WTC11 (cell line): ENCODE results near the gene GBA2. TPM values are rescaled to one million over a fixed set of nuclear protein-coding genes. Genes with fewer than 3 reads are reported as not detected.

Experiments
- ATAC-seq: fragments of 200-7000 bp; cut with Tn5 transposase; 2 replicates; pipeline ENCODE4 v1.10.0; 2021; ENCODE audit warnings: mild to moderate bottlenecking, moderate library complexity
- CTCF ChIA-PET: fragments of 300-600 bp; sonication (Branson Sonifier 250); formaldehyde crosslinking; loops from one replicate; lab custom pipeline; 2021; ENCODE audit warnings: antibody characterized with exemption; lab: Charles Lee
- POLR2A ChIA-PET: fragments of 350-600 bp; sonication (Branson Sonifier 250); formaldehyde crosslinking; loops from one replicate; lab custom pipeline; 2021; ENCODE audit warnings: antibody characterized with exemption; lab: Charles Lee
- DNase-seq: peaks from one replicate; pipeline ENCODE4 v3.0.0; 2021; ENCODE audit warnings: low spot score
- H3K27ac Mint-ChIP-seq: 2 replicates; pipeline ENCODE4 v1.8.0; 2021; ENCODE audit warnings: mixed read lengths
- H3K27me3 Mint-ChIP-seq: 2 replicates; pipeline ENCODE4 v1.8.0; 2021; ENCODE audit warnings: low read depth, mild to moderate bottlenecking, moderate library complexity, mixed read lengths
- H3K36me3 Mint-ChIP-seq: 2 replicates; pipeline ENCODE4 v1.8.0; 2021; ENCODE audit warnings: mixed read lengths
- H3K4me1 Mint-ChIP-seq: 2 replicates; pipeline ENCODE4 v1.8.0; 2022; ENCODE audit warnings: mixed read lengths
- H3K4me3 Mint-ChIP-seq: 2 replicates; pipeline ENCODE4 v1.8.0; 2021; ENCODE audit warnings: mild to moderate bottlenecking, moderate library complexity, mixed read lengths
- H3K9me3 Mint-ChIP-seq: 2 replicates; pipeline ENCODE4 v1.8.0; 2021; ENCODE audit warnings: mixed read lengths
- EMX1 ChIP-seq: fragments of 250-450 bp; sonication (Bioruptor Pico); IDR thresholded peaks from 2 replicates; pipeline ENCODE4 v1.8.0; 2021; ENCODE audit warnings: mild to moderate bottlenecking
- GTF2I ChIP-seq: fragments of 250-450 bp; sonication (Bioruptor Pico); conservative IDR thresholded peaks from 2 replicates; pipeline ENCODE4 v1.4.0; 2021; ENCODE audit warnings: mild to moderate bottlenecking
- JAZF1 ChIP-seq: fragments of 250-450 bp; sonication (Bioruptor Pico); IDR thresholded peaks from 2 replicates; pipeline ENCODE4 v1.9.0; 2021; ENCODE audit warnings: moderate library complexity, mild to moderate bottlenecking, inconsistent platforms
- KAT7 ChIP-seq: sonication (generic); formaldehyde crosslinking; IDR thresholded peaks from 2 replicates; pipeline ENCODE4 v1.8.1; 2023; ENCODE audit warnings: missing genetic modification reagents, mild to moderate bottlenecking, borderline replicate concordance
- MYBL2 ChIP-seq: sonication (generic); formaldehyde crosslinking; IDR thresholded peaks from 2 replicates; pipeline ENCODE4 v1.8.1; 2023; ENCODE audit warnings: mild to moderate bottlenecking, moderate library complexity, missing genetic modification reagents
- SP1 ChIP-seq: sonication (generic); formaldehyde crosslinking; conservative IDR thresholded peaks from 2 replicates; pipeline ENCODE4 v1.8.1; 2022; ENCODE audit warnings: missing genetic modification reagents
- ZBTB21 ChIP-seq: sonication (generic); formaldehyde crosslinking; IDR thresholded peaks from 2 replicates; pipeline ENCODE4 v1.8.1; 2023; ENCODE audit warnings: mild to moderate bottlenecking, missing genetic modification reagents, borderline replicate concordance
- ZNF396 ChIP-seq: fragments of 250-450 bp; sonication (Bioruptor Pico); IDR thresholded peaks from 2 replicates; pipeline ENCODE4 v1.8.0; 2021; ENCODE audit warnings: mild to moderate bottlenecking, moderate library complexity, borderline replicate concordance
- ZNF423 ChIP-seq: fragments of 250-450 bp; sonication (Bioruptor Pico); IDR thresholded peaks from 2 replicates; pipeline ENCODE4 v2.1.2; 2022; ENCODE audit warnings: mild to moderate bottlenecking, moderate library complexity
- total RNA-seq: library from RNA; stranded (reverse); gene quantifications from 3 replicates; pipeline ENCODE4 v1.2.3, GENCODE V29; 2021
- TF ChIP-seq, protein P1 (sequence below): sonication (generic); formaldehyde crosslinking; IDR thresholded peaks from 2 replicates; pipeline ENCODE4 v1.8.1; 2022; ENCODE audit warnings: low read depth, missing genetic modification reagents, borderline replicate concordance
- TF ChIP-seq, protein P2 (sequence below): fragments of 250-450 bp; sonication (Bioruptor Pico); IDR thresholded peaks from 2 replicates; pipeline ENCODE4 v1.9.0; 2021; ENCODE audit warnings: moderate library complexity, mild to moderate bottlenecking, inconsistent platforms, borderline replicate concordance
- TF ChIP-seq, protein P3 (sequence below): sonication (generic); formaldehyde crosslinking; IDR thresholded peaks from 2 replicates; pipeline ENCODE4 v1.8.1; 2023; ENCODE audit warnings: mild to moderate bottlenecking, missing genetic modification reagents
- TF ChIP-seq, protein P4 (sequence below): sonication (generic); formaldehyde crosslinking; IDR thresholded peaks from 2 replicates; pipeline ENCODE4 v1.8.1; 2022; ENCODE audit warnings: low read depth, mild to moderate bottlenecking, moderate library complexity, missing genetic modification reagents, borderline replicate concordance
- TF ChIP-seq, protein P5 (sequence below): sonication (generic); formaldehyde crosslinking; IDR thresholded peaks from 2 replicates; pipeline ENCODE4 v1.8.0; 2023; ENCODE audit warnings: missing genetic modification reagents, mild to moderate bottlenecking, borderline replicate concordance
- TF ChIP-seq, protein P6 (sequence below): sonication (generic); formaldehyde crosslinking; IDR thresholded peaks from 2 replicates; pipeline ENCODE4 v1.8.1; 2023; ENCODE audit warnings: mild to moderate bottlenecking, moderate library complexity, missing genetic modification reagents
- TF ChIP-seq, protein P7 (sequence below): sonication (generic); formaldehyde crosslinking; IDR thresholded peaks from 2 replicates; pipeline ENCODE4 v1.8.0; 2023; ENCODE audit warnings: missing genetic modification reagents

GBA2 gene
- total RNA-seq, 1 experiment from 2014 or later = 104 TPM

DNA sequence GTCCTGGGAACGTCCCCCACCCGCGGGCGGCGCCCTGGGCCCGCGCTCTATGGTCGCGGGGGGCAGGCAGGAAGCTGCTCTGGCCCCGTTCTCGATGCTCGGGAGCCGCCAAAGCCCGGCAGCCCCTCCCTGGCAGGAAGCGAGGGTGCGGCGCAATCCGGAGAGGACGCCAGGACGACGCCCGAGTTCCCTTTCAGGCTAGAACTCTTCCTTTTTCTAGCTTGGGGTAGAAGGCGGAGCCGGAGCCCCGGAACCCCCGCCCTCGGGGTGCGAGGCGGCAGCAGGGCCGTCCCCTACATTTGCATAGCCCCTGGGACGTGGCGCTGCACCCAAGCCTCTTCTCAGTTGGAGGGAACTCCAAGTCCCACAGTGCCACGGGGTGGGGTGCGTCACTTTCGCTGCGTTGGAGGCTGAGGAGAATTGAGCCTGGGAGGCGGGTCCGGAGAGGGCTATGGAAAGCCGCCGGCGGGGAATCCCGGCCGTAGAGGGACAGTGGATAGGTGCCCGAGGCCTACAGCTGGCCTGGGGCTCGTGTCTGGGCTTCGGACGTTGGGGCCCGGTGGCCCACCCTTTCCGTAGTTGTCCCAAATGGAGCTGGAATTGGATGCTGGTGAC lies 16.7 kb downstream of the GBA2 start, which contains the start of the genes CREB3 and TLN1 (continued):
- TF ChIP-seq, protein P1, sequence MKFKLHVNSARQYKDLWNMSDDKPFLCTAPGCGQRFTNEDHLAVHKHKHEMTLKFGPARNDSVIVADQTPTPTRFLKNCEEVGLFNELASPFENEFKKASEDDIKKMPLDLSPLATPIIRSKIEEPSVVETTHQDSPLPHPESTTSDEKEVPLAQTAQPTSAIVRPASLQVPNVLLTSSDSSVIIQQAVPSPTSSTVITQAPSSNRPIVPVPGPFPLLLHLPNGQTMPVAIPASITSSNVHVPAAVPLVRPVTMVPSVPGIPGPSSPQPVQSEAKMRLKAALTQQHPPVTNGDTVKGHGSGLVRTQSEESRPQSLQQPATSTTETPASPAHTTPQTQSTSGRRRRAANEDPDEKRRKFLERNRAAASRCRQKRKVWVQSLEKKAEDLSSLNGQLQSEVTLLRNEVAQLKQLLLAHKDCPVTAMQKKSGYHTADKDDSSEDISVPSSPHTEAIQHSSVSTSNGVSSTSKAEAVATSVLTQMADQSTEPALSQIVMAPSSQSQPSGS (CRISPR knock-in tag) = no peak
- no peak for TF ChIP-seq KAT7 (CRISPR knock-in tag)
- TF ChIP-seq, all 79 proteins: peak for 16

DNA sequence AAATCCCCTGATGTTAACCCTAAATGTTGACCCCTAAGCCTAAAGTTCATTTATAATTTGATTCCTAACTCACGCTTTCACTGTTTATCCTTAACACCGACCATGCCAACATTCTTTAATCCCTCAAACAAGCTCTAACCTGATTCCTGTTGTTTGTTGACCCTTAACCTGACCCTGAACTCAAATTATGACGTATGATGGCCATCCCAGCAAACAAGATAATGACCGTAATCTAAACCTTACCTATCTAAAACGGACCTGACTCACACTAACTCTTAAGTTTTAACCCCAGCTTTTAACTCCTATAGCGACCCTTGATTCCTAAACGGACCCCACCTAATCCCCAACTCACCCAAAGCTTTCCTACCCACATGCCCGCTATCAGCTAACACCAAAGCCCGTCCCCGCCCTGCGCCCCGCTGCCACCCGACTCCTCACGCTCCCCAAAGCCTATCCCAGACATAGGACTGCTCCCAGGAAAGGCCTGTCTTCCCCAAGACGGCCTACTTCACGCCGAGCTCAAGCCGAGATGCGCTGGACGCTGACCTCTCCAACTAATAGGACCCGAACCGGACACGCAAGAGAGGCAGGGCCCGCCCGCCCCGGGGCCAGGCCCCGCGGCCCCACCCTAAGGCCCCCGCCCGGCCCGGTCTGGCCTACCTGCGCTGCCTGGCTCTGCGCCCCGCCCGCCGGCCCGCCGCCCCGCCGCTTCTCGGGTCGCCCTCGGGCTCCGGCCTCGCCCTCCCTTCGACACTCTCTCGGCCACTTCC lies 17.4 kb downstream of the GBA2 start:
- Mint-ChIP-seq H3K4me1 (peaks cover 14% of the 10 kb centered on the region), H3K27ac (peak overlapping the region; percentile 85), H3K4me3 (peak overlapping the region; percentile 90), H3K27me3 (no peaks in the 10 kb centered on the region), H3K36me3 (peaks cover 15% of the 10 kb centered on the region), H3K9me3 (no peaks in the 10 kb centered on the region)
- no peak for DNase-seq
- TF ChIP-seq, protein P2, sequence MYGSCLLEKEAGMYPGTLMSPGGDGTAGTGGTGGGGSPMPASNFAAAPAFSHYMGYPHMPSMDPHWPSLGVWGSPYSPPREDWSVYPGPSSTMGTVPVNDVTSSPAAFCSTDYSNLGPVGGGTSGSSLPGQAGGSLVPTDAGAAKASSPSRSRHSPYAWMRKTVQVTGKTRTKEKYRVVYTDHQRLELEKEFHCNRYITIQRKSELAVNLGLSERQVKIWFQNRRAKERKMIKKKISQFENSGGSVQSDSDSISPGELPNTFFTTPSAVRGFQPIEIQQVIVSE (CRISPR knock-in tag) = no peak
- TF ChIP-seq, protein P3, sequence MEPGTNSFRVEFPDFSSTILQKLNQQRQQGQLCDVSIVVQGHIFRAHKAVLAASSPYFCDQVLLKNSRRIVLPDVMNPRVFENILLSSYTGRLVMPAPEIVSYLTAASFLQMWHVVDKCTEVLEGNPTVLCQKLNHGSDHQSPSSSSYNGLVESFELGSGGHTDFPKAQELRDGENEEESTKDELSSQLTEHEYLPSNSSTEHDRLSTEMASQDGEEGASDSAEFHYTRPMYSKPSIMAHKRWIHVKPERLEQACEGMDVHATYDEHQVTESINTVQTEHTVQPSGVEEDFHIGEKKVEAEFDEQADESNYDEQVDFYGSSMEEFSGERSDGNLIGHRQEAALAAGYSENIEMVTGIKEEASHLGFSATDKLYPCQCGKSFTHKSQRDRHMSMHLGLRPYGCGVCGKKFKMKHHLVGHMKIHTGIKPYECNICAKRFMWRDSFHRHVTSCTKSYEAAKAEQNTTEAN = no peak
- TF ChIP-seq GTF2I = no peak
- TF ChIP-seq EMX1 (CRISPR knock-in tag) = no peak
- TF ChIP-seq, protein P4, sequence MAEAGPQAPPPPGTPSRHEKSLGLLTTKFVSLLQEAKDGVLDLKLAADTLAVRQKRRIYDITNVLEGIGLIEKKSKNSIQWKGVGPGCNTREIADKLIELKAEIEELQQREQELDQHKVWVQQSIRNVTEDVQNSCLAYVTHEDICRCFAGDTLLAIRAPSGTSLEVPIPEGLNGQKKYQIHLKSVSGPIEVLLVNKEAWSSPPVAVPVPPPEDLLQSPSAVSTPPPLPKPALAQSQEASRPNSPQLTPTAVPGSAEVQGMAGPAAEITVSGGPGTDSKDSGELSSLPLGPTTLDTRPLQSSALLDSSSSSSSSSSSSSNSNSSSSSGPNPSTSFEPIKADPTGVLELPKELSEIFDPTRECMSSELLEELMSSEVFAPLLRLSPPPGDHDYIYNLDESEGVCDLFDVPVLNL (CRISPR knock-in tag) = no peak
- POLR2A ChIA-PET = interaction anchor here (0.6 to 2.6 kb wide), 17 partner anchors 9 to 663 kb away, joined by 3 to 13 read pairs (median 4); partner anchors contain the start of genes ARHGEF39, GBA2, RGP1 and TPM2
- CTCF ChIA-PET = interaction anchor here (0.8 to 8.3 kb wide), 22 partner anchors 14 to 832 kb away, joined by 3 to 103 read pairs (median 6); partner anchors contain the start of genes ARHGEF39, CCDC107, GBA2 and HINT2
- ATAC-seq = no peak

DNA sequence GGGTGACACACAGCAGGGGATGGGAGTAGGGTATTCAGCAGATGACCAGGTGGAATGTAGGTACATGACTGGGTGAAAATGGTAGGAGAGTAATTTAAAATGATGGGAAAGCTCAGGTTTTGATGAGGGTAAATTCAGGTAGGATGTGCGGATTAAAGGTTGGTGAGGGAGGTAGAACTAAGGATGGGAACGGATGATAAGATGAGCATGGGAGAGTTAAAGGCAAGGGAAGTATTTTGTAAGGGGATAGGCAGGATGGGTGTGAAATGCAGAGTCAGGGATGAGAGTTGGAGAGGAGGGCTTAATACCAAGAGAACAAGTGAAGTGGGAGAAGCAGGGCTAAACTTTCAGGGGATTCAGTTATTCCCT lies 18.6 kb downstream of the GBA2 start:
- no peak for DNase-seq
- ATAC-seq = no peak
- POLR2A ChIA-PET = interaction anchor here (0.5 to 2.2 kb wide), 5 partner anchors 10 to 148 kb away, joined by 3 to 11 read pairs (median 4); partner anchors contain the start of gene TPM2
- TF ChIP-seq, protein P5, sequence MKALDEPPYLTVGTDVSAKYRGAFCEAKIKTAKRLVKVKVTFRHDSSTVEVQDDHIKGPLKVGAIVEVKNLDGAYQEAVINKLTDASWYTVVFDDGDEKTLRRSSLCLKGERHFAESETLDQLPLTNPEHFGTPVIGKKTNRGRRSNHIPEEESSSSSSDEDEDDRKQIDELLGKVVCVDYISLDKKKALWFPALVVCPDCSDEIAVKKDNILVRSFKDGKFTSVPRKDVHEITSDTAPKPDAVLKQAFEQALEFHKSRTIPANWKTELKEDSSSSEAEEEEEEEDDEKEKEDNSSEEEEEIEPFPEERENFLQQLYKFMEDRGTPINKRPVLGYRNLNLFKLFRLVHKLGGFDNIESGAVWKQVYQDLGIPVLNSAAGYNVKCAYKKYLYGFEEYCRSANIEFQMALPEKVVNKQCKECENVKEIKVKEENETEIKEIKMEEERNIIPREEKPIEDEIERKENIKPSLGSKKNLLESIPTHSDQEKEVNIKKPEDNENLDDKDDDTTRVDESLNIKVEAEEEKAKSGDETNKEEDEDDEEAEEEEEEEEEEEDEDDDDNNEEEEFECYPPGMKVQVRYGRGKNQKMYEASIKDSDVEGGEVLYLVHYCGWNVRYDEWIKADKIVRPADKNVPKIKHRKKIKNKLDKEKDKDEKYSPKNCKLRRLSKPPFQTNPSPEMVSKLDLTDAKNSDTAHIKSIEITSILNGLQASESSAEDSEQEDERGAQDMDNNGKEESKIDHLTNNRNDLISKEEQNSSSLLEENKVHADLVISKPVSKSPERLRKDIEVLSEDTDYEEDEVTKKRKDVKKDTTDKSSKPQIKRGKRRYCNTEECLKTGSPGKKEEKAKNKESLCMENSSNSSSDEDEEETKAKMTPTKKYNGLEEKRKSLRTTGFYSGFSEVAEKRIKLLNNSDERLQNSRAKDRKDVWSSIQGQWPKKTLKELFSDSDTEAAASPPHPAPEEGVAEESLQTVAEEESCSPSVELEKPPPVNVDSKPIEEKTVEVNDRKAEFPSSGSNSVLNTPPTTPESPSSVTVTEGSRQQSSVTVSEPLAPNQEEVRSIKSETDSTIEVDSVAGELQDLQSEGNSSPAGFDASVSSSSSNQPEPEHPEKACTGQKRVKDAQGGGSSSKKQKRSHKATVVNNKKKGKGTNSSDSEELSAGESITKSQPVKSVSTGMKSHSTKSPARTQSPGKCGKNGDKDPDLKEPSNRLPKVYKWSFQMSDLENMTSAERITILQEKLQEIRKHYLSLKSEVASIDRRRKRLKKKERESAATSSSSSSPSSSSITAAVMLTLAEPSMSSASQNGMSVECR (CRISPR knock-in tag) = no peak
- TF ChIP-seq, protein P6, sequence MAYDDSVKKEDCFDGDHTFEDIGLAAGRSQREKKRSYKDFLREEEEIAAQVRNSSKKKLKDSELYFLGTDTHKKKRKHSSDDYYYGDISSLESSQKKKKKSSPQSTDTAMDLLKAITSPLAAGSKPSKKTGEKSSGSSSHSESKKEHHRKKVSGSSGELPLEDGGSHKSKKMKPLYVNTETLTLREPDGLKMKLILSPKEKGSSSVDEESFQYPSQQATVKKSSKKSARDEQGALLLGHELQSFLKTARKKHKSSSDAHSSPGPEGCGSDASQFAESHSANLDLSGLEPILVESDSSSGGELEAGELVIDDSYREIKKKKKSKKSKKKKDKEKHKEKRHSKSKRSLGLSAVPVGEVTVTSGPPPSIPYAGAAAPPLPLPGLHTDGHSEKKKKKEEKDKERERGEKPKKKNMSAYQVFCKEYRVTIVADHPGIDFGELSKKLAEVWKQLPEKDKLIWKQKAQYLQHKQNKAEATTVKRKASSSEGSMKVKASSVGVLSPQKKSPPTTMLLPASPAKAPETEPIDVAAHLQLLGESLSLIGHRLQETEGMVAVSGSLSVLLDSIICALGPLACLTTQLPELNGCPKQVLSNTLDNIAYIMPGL (CRISPR knock-in tag) = no peak
- no peak for TF ChIP-seq EMX1 (CRISPR knock-in tag)
- TF ChIP-seq ZNF423 (CRISPR knock-in tag) = no peak
- TF ChIP-seq, protein P3 = no peak
- TF ChIP-seq ZNF396 = no peak
- TF ChIP-seq SP1 (CRISPR knock-in tag) = no peak
- TF ChIP-seq JAZF1 (CRISPR knock-in tag) = no peak
- TF ChIP-seq, protein P7, sequence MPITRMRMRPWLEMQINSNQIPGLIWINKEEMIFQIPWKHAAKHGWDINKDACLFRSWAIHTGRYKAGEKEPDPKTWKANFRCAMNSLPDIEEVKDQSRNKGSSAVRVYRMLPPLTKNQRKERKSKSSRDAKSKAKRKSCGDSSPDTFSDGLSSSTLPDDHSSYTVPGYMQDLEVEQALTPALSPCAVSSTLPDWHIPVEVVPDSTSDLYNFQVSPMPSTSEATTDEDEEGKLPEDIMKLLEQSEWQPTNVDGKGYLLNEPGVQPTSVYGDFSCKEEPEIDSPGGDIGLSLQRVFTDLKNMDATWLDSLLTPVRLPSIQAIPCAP (CRISPR knock-in tag) = no peak
- TF ChIP-seq ZBTB21 (CRISPR knock-in tag) = no peak
- no peak for TF ChIP-seq MYBL2 (CRISPR knock-in tag)

More for the DNA sequence above, 18.6 kb downstream of the GBA2 start:
- Mint-ChIP-seq H3K36me3 (peaks cover 11% of the 10 kb centered on the region), H3K27me3 (no peaks in the 10 kb centered on the region), H3K27ac (peak overlapping the region; percentile 22; the same call in 1 of the 2 replicates), H3K4me1 (peaks cover 14% of the 10 kb centered on the region), H3K9me3 (no peaks in the 10 kb centered on the region), H3K4me3 (peak overlapping the region; percentile 90)
- CTCF ChIA-PET = interaction anchor here (0.6 to 8.3 kb wide), 15 partner anchors 17 to 215 kb away, joined by 3 to 103 read pairs (median 7); partner anchors contain the start of genes ARHGEF39, CCDC107, GBA2 and RGP1
